ENCODE results near the gene SPAST.
"Not testable (repeated sequence)": the region's sequence is repeated elsewhere in the genome, so short reads cannot be mapped to it uniquely, and the experiment has no call there.

SPAST gene

GRCh38 chr2:32063310-32064020, at the start of gene SPAST:
TSS of gene SPAST (plus strand) at chr2:32063556. CDS start at chr2:32063832, 276 bp downstream.
- peak; percentile 98 for DNase-seq

- DNase-seq = not testable (repeated sequence)
Measured at GRCh38 chr2:32018789-32019482, 44.4 kb upstream of the SPAST start.

DNA sequence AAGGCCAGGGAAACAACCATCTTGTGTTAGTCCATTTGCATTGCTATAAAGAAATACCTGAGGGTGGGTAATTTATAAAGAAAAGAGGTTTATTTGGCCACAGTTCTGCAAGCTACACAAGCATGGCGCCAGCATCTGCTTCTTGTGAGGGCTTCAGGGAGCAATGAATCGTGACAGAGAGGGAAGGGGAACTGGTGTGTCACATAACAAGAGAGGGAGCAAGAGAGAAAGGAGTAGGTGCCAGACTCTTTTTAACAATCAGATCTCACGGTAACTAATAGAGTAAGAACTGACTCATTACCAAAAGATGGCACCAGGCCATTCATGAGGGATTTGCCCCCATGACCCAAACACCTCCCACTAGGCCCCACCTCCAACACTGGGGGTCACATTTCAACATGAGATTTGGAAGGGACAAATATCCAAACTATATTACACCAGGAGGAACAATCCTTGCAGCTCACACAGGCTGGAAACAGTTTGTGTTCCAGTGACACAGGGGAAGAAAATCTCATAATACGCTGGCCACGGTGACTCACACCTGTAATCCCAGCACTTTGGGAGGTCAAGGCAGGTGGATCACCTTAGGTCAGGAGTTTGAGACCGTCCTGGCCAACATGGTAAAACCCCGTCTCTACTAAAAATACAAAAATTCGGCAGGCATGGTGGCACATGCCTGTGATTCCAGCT, 29.0 kb upstream of the SPAST start:
- DNase-seq = not testable (repeated sequence)

DNA sequence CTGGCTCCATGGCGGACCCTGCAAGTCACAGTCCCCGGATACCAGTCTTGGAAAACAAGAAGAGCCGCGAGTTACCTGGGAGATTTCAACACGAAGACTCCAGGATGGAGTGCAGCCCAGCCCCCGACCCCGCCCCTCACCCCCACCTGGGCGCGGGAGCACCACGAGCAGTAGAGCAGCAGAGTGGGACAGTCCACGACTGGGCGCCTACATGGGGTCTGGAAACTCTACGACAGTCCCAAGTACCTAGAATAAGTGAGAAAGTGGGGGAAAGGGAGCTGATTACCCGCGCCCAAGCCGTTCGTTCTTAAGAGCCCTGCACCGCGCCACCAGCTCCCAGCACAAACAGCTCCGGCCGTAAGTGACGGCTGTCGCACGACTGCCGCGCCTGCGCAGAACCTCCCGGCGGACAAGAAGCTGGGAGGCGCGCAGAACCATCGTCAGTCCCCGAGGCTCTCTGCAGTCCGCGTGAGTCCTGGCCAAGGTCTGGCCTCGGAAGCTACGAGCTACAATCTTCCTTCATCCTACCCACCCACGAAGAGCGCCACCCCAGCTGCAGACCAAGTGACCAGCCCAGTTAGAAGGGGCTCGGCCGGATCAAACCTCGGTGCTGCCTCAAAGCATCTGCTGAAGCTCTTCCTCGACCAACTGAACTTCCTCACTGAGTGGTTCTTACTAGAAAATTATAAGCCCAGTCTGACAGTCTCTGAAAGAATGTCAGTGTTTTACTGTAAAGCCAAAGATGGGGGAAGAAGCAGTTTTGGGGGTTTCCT, 23.7 kb upstream of the SPAST start, which contains the start of gene DPY30:
Gene DPY30, minus strand, starts transcription at position 359 of the 773 bp plus-strand sequence. Its CDS starts 349 bp downstream, at position 10.
- DNase-seq = peak; percentile 93

GRCh38 chr2:32043561-32043960, 19.8 kb upstream of the SPAST start:
- DNase-seq = no peak

- no peak for DNase-seq
Measured at GRCh38 chr2:32051836-32052439, 11.4 kb upstream of the SPAST start.

DNA sequence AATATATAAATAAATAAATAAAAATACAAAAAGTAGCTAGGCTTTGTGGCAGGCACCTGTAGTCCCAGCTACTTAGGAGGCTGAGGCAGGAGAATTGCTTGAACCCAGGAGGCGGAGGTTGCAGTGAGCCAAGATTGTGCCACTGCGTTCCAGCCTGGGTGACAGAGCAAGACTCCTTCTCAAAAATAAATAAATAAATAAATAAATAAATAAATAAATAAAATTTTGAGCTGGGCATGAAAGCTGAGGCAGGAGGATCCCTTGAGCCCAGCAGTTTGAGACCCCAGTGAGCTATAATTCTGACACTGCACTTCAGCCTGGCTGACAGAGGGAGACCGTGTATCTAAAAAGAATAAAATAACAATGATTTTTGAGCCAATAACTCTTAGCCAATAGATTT, 8.8 kb upstream of the SPAST start:
- DNase-seq = not testable (repeated sequence)

DNA sequence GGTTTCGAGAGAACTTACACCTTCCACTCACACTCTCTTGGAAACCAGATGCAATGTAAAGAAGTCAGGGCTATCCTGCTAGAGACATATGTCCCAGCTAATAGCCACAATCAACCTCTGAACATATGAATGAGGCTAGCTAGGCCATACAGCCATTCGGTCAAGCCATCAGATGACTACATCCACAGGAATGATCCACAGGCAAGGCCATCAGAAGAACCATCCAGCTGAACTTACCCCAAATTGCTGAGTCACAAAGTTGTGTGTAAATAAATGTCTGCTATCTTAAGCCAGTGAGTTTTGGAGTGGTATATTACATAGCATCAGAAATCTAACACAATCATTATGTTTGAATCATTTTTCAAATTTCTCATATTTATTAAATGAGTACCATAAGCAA, 5.2 kb upstream of the SPAST start:
- no peak for DNase-seq

DNA sequence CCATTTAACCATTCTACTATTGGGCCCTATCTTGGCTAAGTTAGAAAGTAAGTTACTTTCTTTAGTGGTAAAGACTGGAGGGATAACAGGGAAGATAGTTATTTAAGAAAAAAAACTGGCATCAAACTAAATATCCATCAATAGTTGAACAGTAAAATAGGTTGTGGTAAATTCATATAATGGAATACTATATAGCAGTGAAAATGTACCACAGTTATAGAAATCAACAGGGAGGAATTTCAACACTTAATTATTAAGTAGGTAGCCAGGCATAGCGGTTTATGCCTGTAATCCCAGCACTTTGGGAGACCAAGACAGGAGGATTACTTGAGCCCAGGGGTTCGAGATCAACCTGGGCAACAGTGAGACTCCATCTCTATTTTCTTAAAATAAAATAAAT, 3.1 kb upstream of the SPAST start:
- DNase-seq = no peak

GRCh38 chr2:32061430-32061829, 1.9 kb upstream of the SPAST start:
- no peak for DNase-seq

DNA sequence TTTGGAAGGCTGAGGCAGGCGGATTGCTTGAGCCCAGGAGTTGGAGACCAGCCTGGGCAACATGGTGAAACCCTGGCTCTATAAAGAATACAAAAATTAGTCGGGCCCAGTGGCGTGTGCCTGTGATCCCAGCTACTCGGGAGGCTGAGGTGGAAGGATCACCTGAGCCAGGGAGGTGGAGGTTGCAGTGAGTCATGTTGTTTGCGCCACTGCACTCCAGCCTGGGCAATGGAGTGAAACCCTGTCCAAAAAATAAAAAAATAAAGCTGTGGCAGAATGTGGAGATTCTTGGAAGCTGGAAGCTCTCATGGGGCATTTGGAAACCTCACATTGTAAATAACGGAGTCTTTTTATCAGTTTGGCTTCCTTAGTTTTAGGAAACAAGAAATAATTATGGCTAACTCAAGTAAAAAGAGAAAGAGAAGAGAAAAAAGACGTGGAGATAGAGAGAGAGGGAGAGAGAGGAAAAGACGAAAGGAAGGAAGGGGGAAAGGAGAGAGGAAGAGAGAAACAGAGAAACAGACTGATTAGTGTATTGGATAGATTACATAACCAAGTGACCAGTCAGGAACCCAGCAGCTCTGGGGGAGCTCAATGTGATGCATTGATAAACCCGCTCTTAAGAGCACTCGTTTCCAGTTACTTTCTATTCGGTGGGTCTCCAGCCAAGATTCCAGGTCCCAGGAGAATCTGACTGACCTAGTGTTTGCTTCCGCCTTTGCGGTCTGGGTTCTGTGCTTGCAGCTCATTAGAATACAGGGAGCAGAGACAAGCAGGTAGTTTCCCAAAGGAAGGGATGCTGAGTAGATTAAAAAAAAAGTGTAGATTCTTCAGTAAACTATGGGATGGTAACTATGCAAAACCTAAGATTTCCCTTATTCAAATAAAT, 1.1 kb upstream of the SPAST start:
- peak; percentile 55 for DNase-seq

- DNase-seq = no peak
Measured at GRCh38 chr2:32064021-32064601, 755 bp downstream of the SPAST start.

- no peak for DNase-seq
Measured at GRCh38 chr2:32064713-32065112, 1.4 kb downstream of the SPAST start.

GRCh38 chr2:32067549-32067948, 4.2 kb downstream of the SPAST start:
- DNase-seq = no peak

GRCh38 chr2:32074134-32074506, 10.8 kb downstream of the SPAST start:
- DNase-seq = no peak

DNA sequence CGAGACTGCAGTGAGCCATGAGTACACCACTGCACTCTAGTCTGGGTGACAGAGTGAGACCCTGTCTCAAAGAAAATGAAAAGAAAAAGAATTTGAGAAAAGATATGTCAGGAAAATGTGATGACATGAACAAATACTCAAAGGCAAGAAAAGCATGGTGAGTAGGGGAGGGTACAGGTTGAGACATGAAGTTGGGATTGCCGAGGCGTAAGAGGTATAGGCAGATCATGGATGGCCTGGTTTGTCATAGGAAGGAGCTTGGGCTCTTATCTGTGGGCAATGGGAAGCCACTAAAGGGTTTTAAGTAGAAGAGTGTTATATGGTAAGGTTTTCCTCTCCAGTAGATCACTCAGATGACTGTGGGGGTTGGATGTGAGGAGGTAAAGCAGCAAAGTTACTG, 32.3 kb downstream of the SPAST start:
- DNase-seq = no peak

GRCh38 chr2:32108111-32108510, 44.8 kb downstream of the SPAST start:
- no peak for DNase-seq

GRCh38 chr2:32118055-32118454, 54.7 kb downstream of the SPAST start:
- no peak for DNase-seq

DNA sequence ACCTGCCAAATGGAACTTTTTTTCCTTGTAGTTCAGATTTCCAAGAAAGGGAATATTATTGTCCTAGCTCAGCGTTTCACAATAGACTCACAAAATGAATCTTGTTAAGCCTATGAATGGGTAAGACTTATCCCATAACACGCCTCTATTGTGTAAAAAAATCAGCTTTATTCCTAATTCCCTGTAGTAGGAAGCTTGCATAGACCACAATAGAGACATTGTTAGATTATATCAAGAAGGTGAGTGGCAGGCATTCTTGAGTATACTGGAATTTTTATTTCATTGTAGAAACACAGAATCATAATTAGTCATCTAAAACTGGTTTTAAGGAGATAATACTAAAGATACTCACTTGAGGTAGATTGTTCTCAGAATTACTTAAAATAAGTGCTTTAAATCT, 55.8 kb downstream of the SPAST start:
- DNase-seq = no peak

DNA sequence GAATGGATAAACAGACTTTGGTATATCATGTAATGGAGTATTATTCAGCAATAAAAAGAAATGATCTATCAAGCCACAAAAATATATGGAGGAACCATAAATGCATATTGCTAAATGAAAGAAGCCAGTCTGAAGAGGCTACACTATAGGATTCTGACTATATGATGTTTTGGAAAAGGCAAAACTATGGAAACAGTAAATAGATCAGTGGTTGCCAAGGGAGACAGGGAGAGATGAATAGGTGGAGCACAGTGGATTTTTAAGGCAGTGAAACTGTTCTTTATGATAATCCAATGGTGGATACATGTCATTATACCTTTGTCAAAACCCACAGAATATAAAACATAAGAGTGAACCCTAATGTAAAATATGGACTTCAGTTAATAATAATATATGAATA, 61.3 kb downstream of the SPAST start:
- DNase-seq = no peak

GRCh38 chr2:32128636-32129035, 65.3 kb downstream of the SPAST start:
- no peak for DNase-seq

All from NCI-H345 (cell line).